A204.1 (cell line): ENCODE measurements around the gene TLE4.

Experiments
- FAIRE-seq: peaks from 2 replicates; lab custom pipeline; 2012; peaks lifted over from hg19 to GRCh38; lab: Jason Lieb, UNC

TLE4 gene

GRCh38 chr9:79665369-79665768 is 93.6 kb downstream of the TLE4 start:
- no peak for FAIRE-seq

- no peak for FAIRE-seq
Observed at GRCh38 chr9:79665931-79666330, 94.2 kb downstream of the TLE4 start.

- no peak for FAIRE-seq
Observed at GRCh38 chr9:79667120-79667519, 95.4 kb downstream of the TLE4 start.

GRCh38 chr9:79667817-79668436 is 96.2 kb downstream of the TLE4 start:
- FAIRE-seq, result no peak

GRCh38 chr9:79668956-79669355 is 97.2 kb downstream of the TLE4 start:
- no peak for FAIRE-seq

- no peak for FAIRE-seq
Observed at GRCh38 chr9:79670269-79670961, 98.7 kb downstream of the TLE4 start.

- no peak for FAIRE-seq
Observed at GRCh38 chr9:79671558-79671957, 99.8 kb downstream of the TLE4 start.

- no peak for FAIRE-seq
Observed at GRCh38 chr9:79672236-79672635, 100.5 kb downstream of the TLE4 start.

GRCh38 chr9:79672891-79673290 is 101.1 kb downstream of the TLE4 start:
- no peak for FAIRE-seq

GRCh38 chr9:79673614-79674013 is 101.8 kb downstream of the TLE4 start:
- no peak for FAIRE-seq

- no peak for FAIRE-seq
Observed at GRCh38 chr9:79674052-79674777, 102.5 kb downstream of the TLE4 start.

GRCh38 chr9:79681576-79681975 is 109.8 kb downstream of the TLE4 start:
- no peak for FAIRE-seq

- FAIRE-seq, result no peak
Observed at GRCh38 chr9:79682076-79682736, 110.4 kb downstream of the TLE4 start.

GRCh38 chr9:79684059-79684458 is 112.3 kb downstream of the TLE4 start:
- FAIRE-seq, result no peak

- FAIRE-seq, result no peak
Observed at GRCh38 chr9:79684711-79685575, 113.2 kb downstream of the TLE4 start.

GRCh38 chr9:79685577-79685976 is 113.8 kb downstream of the TLE4 start:
- no peak for FAIRE-seq

GRCh38 chr9:79686381-79687130 is 114.8 kb downstream of the TLE4 start:
- no peak for FAIRE-seq

- FAIRE-seq, result no peak
Observed at GRCh38 chr9:79687131-79687447, 115.3 kb downstream of the TLE4 start.

GRCh38 chr9:79688363-79688762 is 116.6 kb downstream of the TLE4 start:
- no peak for FAIRE-seq

GRCh38 chr9:79689576-79689975 is 117.8 kb downstream of the TLE4 start:
- no peak for FAIRE-seq

GRCh38 chr9:79691496-79691895 is 119.7 kb downstream of the TLE4 start:
- no peak for FAIRE-seq
